B cell (primary cell): ENCODE data around the gene LAT. TPM values are rescaled to one million over a fixed set of nuclear protein-coding genes. Genes with fewer than 3 reads are reported as not detected.

ENCODE experiments used
- ATAC-seq: fragments of 200-7000 bp; cut with Tn5 transposase; one replicate; pipeline ENCODE4 v1.10.0; 2021; ENCODE audit warnings: low read depth, mild to moderate bottlenecking, moderate number of reproducible peaks, moderate library complexity
- CTCF ChIA-PET: fragments of 350-600 bp; sonication (Branson Sonifier 250); formaldehyde crosslinking; loops from one replicate; lab custom pipeline; 2021; ENCODE audit warnings: antibody characterized with exemption, inconsistent platforms; lab: Charles Lee
- POLR2A ChIA-PET: fragments of 350-600 bp; sonication (Branson Sonifier 250); formaldehyde crosslinking; loops from one replicate; lab custom pipeline; 2021; ENCODE audit warnings: antibody characterized with exemption; lab: Charles Lee
- DNase-seq: peaks from one replicate; pipeline ENCODE4 v3.0.0; 2013
- H2AFZ ChIP-seq: 2 replicates; pipeline ENCODE4 v1.6.1; 2012; ENCODE audit warnings: mild to moderate bottlenecking, low read depth, low read length; ENCODE audit not compliant: insufficient read depth, poor library complexity, severe bottlenecking
- H3K27ac ChIP-seq, 2 donors: 1 replicate in 1 of 2; 2 replicates in 1 of 2; pipeline ENCODE4 v1.5.1; 2012 to 2013; ENCODE audit warnings: low read length in 2 of 2, mild to moderate bottlenecking in 2 of 2, moderate library complexity in 1 of 2
- H3K27me3 ChIP-seq, 4 experiments: fragments of 200-600 bp in 1 of 4; sonication (generic) in 1 of 4; replicated peaks in 1 of 4; 1 replicate in 2 of 4; 2 replicates in 2 of 4; pipeline versions ENCODE4 v1.6.1 to v1.7.0; 2013 to 2016; ENCODE audit warnings: low read length in 3 of 4, mild to moderate bottlenecking in 2 of 4, mixed read lengths in 1 of 4, moderate library complexity in 1 of 4; ENCODE audit not compliant: insufficient read depth in 4 of 4, control insufficient read depth in 3 of 4; ENCODE audit errors: control extremely low read depth in 1 of 4
- H3K36me3 ChIP-seq, 2 experiments: replicated peaks in 1 of 2; 1 replicate in 1 of 2; 2 replicates in 1 of 2; pipeline versions ENCODE4 v1.6.1 to v1.7.1; 2013; ENCODE audit warnings: low read length in 1 of 2; ENCODE audit not compliant: insufficient read depth in 2 of 2, control insufficient read depth in 1 of 2; ENCODE audit errors: control extremely low read depth in 1 of 2, extremely low read depth in 1 of 2
- H3K4me1 ChIP-seq, 2 donors: fragments of 200-600 bp in 1 of 2; sonication (generic) in 1 of 2; 1 replicate in 1 of 2; 2 replicates in 1 of 2; pipeline versions ENCODE4 v1.5.1 to v1.6.1; 2013 to 2017; ENCODE audit warnings: low read length in 2 of 2; ENCODE audit not compliant: control insufficient read depth in 2 of 2, insufficient read depth in 2 of 2
- H3K4me2 ChIP-seq: replicated peaks from 2 replicates; pipeline ENCODE3; 2012; ENCODE audit warnings: mild to moderate bottlenecking, low read depth, low read length; ENCODE audit not compliant: poor library complexity, severe bottlenecking
- H3K4me3 ChIP-seq, 5 experiments: fragments of 200-600 bp in 1 of 5; sonication (generic) in 1 of 5; 1 replicate in 3 of 5; 2 replicates in 2 of 5; pipeline versions ENCODE4 v1.5.1 to v1.7.0; 2011 to 2016; ENCODE audit warnings: low read length in 4 of 5, mild to moderate bottlenecking in 4 of 5, low read depth in 2 of 5, control low read depth in 1 of 5, moderate library complexity in 1 of 5; ENCODE audit not compliant: insufficient read depth in 1 of 5; ENCODE audit errors: control extremely low read depth in 1 of 5, extremely low read depth in 1 of 5
- H3K79me2 ChIP-seq: fragments of 200-600 bp; sonication (generic); one replicate; pipeline ENCODE4 v1.6.0; 2016; ENCODE audit warnings: low read length; ENCODE audit not compliant: control insufficient read depth, insufficient read depth
- H3K9ac ChIP-seq: fragments of 200-600 bp; sonication (generic); 2 replicates; pipeline ENCODE4 v1.6.1; 2017; ENCODE audit warnings: mild to moderate bottlenecking, low read length, moderate library complexity
- H3K9me3 ChIP-seq, 3 donors: one replicate each; pipeline versions ENCODE4 v1.6.1 to v1.7.1; 2013; ENCODE audit warnings: low read length in 2 of 3; ENCODE audit not compliant: control insufficient read depth in 2 of 3, insufficient read depth in 1 of 3; ENCODE audit errors: control extremely low read depth in 1 of 3
- H4K20me1 ChIP-seq: 2 replicates; pipeline ENCODE4 v1.6.0; 2012; ENCODE audit warnings: mild to moderate bottlenecking, low read length; ENCODE audit not compliant: insufficient read depth, control insufficient read depth, poor library complexity, severe bottlenecking
- H3K27ac Mint-ChIP-seq: one replicate; pipeline ENCODE4 v1.8.0; 2021; ENCODE audit warnings: mixed read lengths
- H3K27me3 Mint-ChIP-seq: one replicate; pipeline ENCODE4 v1.8.0; 2021; ENCODE audit warnings: mixed read lengths
- H3K4me1 Mint-ChIP-seq: one replicate; pipeline ENCODE4 v1.8.0; 2021; ENCODE audit warnings: mixed read lengths
- H3K4me3 Mint-ChIP-seq: one replicate; pipeline ENCODE4 v1.8.0; 2021; ENCODE audit warnings: mixed read lengths
- H3K9me3 Mint-ChIP-seq: one replicate; pipeline ENCODE4 v1.8.0; 2022; ENCODE audit warnings: mixed read lengths; ENCODE audit not compliant: insufficient read depth
- CTCF ChIP-seq: fragments of 200-600 bp; IDR thresholded peaks from one replicate; pipeline ENCODE4 v1.8.0; 2022; ENCODE audit warnings: antibody characterized with exemption, mild to moderate bottlenecking
- EZH2 ChIP-seq: IDR thresholded peaks from 2 replicates; pipeline ENCODE4 v1.6.1; 2012; ENCODE audit warnings: borderline replicate concordance, low read depth, mild to moderate bottlenecking, moderate library complexity, low read length; ENCODE audit not compliant: insufficient read depth, poor library complexity, severe bottlenecking
- WGBS: methylation state at CpG from one replicate; pipeline ENCODE4 v1.1.5; 2013; ENCODE audit warnings: missing lambda C conversion rate; ENCODE audit not compliant: insufficient coverage; 5-methylcytosine and 5-hydroxymethylcytosine counted together
- intact Hi-C: fragments of 100-400 bp; cut with micrococcal nuclease; formaldehyde crosslinking; loops from one replicate; pipeline ENCODE4 v1.10.0; 2022
- polyA plus RNA-seq: library from polyadenylated mRNA; depleted of rRNA; stranded (reverse); fragments of >200 nt; gene quantifications from 2 replicates; pipeline ENCODE4 v1.2.3, GENCODE V29; 2012
- total RNA-seq, 2 donors: library from RNA; stranded (reverse); fragments of 120-200 nt in 1 of 2; gene quantifications; 1 replicate in 1 of 2; 2 replicates in 1 of 2; pipeline versions ENCODE4 v1.2.3 to v1.2.4, GENCODE V29; 2013 to 2022

The LAT gene
- total and polyA plus RNA-seq, 2 donors (not counting 1 experiment from before 2014, with no cell fraction given) = 10.6 to 12.2 TPM

- no peak overlapping the region for H3K9ac ChIP-seq
- H3K36me3 ChIP-seq = peaks cover 0 to 46% of the 10 kb centered on the region in 2 experiments
- H2AFZ ChIP-seq = no peak overlapping the region
- H3K4me2 ChIP-seq = no peak overlapping the region
- H3K4me1 ChIP-seq = peaks cover 16 to 22% of the 10 kb centered on the region in 2 donors
- H3K27me3 Mint-ChIP-seq = peaks cover 3% of the 10 kb centered on the region
- WGBS = 97% methylated on average over 5 of the region's 13 CpGs
- no peak overlapping the region for H3K27ac Mint-ChIP-seq
- ChIA-PET CTCF (interaction anchor here (1.6 kb wide), 1 partner anchor 9 kb away, joined by 15 read pairs; no protein-coding TSS in a partner anchor), POLR2A (no interaction called here)
- no peak overlapping the region for H3K4me3 Mint-ChIP-seq
- H3K9me3 Mint-ChIP-seq = peaks cover 6% of the 10 kb centered on the region
- H3K27ac ChIP-seq = no peak overlapping the region
- peaks cover 0 to 13% (median 0%) of the 10 kb centered on the region in 4 experiments for H3K27me3 ChIP-seq
- no peak overlapping the region for H3K4me3 ChIP-seq
- H3K4me1 Mint-ChIP-seq = peaks cover 13% of the 10 kb centered on the region
- H4K20me1 ChIP-seq = peaks cover 30% of the 10 kb centered on the region
- DNase-seq (no peak), ATAC-seq (no peak)
- H3K79me2 ChIP-seq = peaks cover 3% of the 10 kb centered on the region
- TF ChIP-seq CTCF = no peak
- no peak for TF ChIP-seq EZH2
- intact Hi-C loops = no loop called here
- peaks cover 0 to 27% (median 11%) of the 10 kb centered on the region in 3 donors for H3K9me3 ChIP-seq
These were observed 1.6 kb downstream of the LAT start for GRCh38 chr16:28986492-28986891.

GRCh38 chr16:28987170-28987853 lies 2.5 kb downstream of the LAT start:
- ATAC-seq (no peak), DNase-seq (no peak)
- H3K4me3 ChIP-seq = no peak overlapping the region
- peaks cover 13% of the 10 kb centered on the region for H3K4me1 Mint-ChIP-seq
- H3K4me3 Mint-ChIP-seq = no peak overlapping the region
- H3K4me2 ChIP-seq = no peak overlapping the region
- peaks cover 0 to 13% (median 0%) of the 10 kb centered on the region in 4 experiments for H3K27me3 ChIP-seq
- H3K27ac Mint-ChIP-seq = no peak overlapping the region
- H4K20me1 ChIP-seq = peaks cover 30% of the 10 kb centered on the region
- H3K27me3 Mint-ChIP-seq = peaks cover 3% of the 10 kb centered on the region
- no peak for TF ChIP-seq EZH2
- no peak for TF ChIP-seq CTCF
- H3K36me3 ChIP-seq = peaks cover 0 to 38% of the 10 kb centered on the region in 2 experiments
- ChIA-PET POLR2A (interaction anchor here (0.6 kb wide), 1 partner anchor 148 kb away, joined by 6 read pairs; no protein-coding TSS in a partner anchor), CTCF (interaction anchor here (1.6 kb wide), 1 partner anchor 10 kb away, joined by 15 read pairs; no protein-coding TSS in a partner anchor)
- WGBS = 97% methylated on average over 3 of the region's 4 CpGs
- H3K9me3 Mint-ChIP-seq = peaks cover 6% of the 10 kb centered on the region
- peaks cover 16 to 22% of the 10 kb centered on the region in 2 donors for H3K4me1 ChIP-seq
- H3K9ac ChIP-seq = no peak overlapping the region
- intact Hi-C loops = no loop called here
- H3K9me3 ChIP-seq = peaks cover 0 to 18% (median 8%) of the 10 kb centered on the region in 3 donors
- no peak overlapping the region for H3K27ac ChIP-seq
- H2AFZ ChIP-seq = no peak overlapping the region
- peaks cover 3% of the 10 kb centered on the region for H3K79me2 ChIP-seq
